Upper lobe of left lung (tissue), 4 donors: Measurements from ENCODE around the gene TEX35.

Experiments
- EP300 ChIP-seq, 4 donors: sonication (generic); formaldehyde crosslinking; IDR thresholded peaks; one replicate each; pipeline ENCODE4 v1.5.1; 2017; ENCODE audit warnings: antibody characterized with exemption in 4 of 4, control low read depth in 2 of 4
- POLR2AphosphoS5 ChIP-seq, 2 donors: sonication (generic); formaldehyde crosslinking; IDR thresholded peaks; one replicate each; pipeline ENCODE4 v1.5.1; 2017; ENCODE audit warnings: antibody characterized with exemption in 2 of 2
- TF ChIP-seq, protein P1 (sequence below), 6 experiments: fragments of 450-650 bp in 4 of 6; fragments of 200-600 bp in 2 of 6; sonication (generic) in 2 of 6; IDR thresholded peaks; one replicate each; pipeline ENCODE4 v1.5.1; 2016 to 2019; ENCODE audit warnings: antibody characterized with exemption in 6 of 6

DNA sequence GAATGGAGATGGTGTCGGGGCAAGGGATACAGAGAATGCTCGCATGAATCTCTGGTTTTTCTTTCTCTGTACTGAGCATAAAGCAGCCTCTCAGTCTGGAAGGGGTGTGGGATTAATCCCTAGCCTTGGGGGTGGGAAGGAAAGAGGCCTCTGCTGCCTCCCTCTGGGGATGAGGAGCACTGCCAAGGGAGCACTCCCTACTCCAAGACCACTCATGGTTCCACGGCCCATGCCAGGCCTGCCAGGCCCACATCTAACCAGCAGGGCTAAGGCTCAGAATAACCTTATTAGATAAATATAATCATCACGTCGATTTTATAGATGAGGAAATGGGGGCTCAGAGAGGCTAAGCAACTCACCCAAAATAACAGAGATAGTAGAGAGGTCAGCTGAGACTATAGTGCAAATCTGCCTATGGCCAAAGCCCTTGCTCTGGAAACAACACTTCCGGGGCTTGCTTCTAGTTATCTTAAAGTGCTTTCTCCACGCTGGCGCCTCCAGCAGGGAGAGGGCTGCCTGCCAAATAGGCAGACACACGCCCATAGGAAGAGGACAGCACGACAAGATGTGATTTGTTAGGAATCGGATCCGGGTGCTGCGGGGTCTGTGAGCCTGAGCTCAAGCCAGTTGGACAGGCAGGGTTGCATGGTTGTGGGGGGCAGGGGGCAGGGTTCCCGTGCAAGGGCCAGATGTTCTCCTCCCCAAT lies 522 bp downstream of the TEX35 start:
- TF ChIP-seq EP300 (IDR thresholded peaks at IDR 0.05) = no peak
- TF ChIP-seq, protein P1, sequence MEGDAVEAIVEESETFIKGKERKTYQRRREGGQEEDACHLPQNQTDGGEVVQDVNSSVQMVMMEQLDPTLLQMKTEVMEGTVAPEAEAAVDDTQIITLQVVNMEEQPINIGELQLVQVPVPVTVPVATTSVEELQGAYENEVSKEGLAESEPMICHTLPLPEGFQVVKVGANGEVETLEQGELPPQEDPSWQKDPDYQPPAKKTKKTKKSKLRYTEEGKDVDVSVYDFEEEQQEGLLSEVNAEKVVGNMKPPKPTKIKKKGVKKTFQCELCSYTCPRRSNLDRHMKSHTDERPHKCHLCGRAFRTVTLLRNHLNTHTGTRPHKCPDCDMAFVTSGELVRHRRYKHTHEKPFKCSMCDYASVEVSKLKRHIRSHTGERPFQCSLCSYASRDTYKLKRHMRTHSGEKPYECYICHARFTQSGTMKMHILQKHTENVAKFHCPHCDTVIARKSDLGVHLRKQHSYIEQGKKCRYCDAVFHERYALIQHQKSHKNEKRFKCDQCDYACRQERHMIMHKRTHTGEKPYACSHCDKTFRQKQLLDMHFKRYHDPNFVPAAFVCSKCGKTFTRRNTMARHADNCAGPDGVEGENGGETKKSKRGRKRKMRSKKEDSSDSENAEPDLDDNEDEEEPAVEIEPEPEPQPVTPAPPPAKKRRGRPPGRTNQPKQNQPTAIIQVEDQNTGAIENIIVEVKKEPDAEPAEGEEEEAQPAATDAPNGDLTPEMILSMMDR (IDR thresholded peaks at IDR 0.05) = no peak
- no peak for TF ChIP-seq POLR2AphosphoS5 (IDR thresholded peaks at IDR 0.05)
